HG03460 (cell line): Measurements from ENCODE around the gene ZDHHC11B.
"Not testable (repeated sequence)": the region's sequence is repeated elsewhere in the genome, so short reads cannot be mapped to it uniquely, and the experiment has no call there.

Experiments used
- ATAC-seq: cut with Tn5 transposase; IDR thresholded peaks from one replicate; pipeline ENCODE4 v1.9.1; 2021; ENCODE audit not compliant: unreplicated experiment

ZDHHC11B gene, protein sequence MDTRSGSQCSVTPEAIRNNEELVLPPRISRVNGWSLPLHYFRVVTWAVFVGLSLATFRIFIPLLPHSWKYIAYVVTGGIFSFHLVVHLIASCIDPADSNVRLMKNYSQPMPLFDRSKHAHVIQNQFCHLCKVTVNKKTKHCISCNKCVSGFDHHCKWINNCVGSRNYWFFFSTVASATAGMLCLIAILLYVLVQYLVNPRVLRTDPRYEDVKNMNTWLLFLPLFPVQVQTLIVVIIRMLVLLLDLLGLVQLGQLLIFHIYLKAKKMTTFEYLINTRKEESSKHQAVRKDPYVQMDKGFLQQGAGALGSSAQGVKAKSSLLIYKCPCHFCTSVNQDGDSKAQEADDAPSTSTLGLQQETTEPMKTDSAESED

DNA sequence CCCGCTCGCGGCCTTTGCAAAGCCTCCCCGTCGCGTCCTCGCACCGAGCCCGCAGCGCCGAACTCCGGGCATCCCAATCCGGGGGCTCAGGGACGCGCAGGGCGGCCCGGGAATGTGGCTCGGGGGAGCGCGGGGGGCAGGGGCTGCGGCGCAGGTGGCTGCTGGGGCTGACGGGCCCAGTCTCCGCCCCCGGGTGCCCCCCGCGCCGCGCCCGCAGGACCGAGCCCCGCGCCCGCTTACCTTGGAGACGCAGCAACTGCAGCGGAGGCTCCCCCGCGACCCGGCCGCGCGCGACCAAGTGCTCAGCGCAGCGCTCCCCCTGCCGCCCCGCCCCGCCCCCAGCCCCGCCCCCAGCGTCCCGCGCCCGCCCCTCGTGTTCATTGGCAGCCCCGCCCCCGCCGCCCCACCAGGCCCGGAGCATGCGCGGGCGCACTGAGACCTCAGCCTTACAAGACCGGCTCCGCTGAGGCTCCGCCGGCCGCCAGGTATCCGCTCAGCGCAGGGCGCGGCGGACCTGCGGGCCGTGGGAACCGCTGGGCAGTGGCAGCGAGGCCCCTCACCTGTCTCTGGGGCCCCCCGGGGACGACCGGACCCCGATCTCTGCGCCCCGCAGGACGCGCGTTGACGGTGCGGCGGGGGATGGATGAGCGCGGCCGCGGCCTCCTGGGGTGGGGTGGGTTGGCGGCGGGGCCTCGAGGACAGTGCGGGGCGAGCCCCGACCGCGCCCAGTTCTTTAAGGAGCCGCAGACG lies at the start of gene ZDHHC11B:
Gene ZDHHC11B, minus strand, starts transcription at position 302 of the 750 bp plus-strand sequence. CDS start 17,810 bp downstream, outside the sequence.
- ATAC-seq: peak; percentile 40

DNA sequence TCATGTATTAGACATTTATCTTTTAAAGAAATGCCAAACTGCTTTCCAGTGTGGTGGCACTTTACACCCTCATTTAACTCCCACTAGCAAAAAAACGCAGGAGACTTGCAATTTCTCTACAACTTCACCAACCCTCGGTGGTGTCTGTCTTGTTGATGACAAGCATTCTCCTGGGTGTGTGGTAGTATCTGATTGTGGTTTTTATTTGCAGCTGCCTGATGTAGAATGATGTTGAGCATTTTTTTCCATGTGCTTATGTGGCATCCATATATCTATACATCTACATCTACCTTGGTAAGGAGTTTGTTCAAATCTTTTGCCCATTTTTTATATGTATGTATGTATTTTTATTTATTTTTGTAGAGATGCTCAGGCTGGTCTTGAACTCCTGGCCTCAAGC lies 49.5 kb upstream of the ZDHHC11B start:
- not testable (repeated sequence) for ATAC-seq

DNA sequence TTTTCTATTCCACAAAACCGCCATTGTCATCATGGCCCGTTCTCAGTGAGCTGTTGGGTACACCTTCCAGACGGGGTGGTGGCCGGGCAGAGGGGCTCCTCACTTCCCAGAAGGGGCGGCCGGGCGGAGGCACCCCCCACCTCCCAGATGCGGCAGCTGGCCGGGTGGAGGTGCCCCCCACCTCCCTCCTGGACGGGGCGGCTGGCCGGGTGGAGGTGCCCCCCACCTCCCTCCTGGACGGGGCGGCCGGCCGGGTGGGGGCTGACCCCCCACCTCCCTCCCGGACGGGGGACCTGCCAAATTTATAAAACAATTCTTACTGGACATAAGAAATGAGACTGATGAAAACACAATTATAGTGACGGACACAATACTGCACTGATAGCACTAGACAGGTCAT lies 43.7 kb upstream of the ZDHHC11B start:
- not testable (repeated sequence) for ATAC-seq

DNA sequence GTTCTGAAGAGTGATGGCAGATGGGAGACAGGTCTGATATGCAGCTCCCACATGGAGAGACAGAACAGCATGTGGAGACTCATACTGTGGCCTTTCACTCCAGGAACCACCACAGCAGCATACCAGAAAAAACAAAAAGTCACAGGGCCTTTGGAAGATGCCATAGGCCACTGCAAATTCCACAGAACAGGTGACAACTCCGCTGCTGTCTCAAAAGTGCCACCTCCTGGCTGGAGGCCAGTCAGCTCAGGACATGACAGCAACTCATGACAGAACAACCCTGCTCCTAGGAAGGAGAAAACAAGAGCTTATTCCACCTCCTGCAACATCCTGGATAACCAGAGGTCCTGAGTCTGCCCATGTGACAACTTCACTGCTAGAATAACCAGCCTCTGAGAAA lies 41.0 kb upstream of the ZDHHC11B start:
- ATAC-seq: not testable (repeated sequence)

DNA sequence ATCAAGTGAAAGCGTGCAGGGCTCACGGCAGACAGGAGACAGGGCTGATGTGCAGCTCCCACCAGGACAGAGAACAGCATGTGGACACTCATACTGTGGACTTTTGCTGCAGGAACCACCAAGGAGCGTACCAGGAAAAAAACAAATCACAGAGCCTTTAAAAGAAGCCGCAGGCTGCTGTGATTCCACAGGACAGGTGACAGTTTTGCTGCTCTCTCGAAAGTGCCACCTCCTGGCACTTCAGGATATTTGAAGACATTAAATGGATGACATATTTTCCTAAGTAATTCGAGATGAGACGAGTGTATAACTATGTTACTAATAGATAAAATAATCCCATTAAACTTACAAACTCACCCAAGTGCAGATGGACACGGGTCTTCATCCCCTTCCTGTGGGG lies 37.0 kb upstream of the ZDHHC11B start:
- no peak for ATAC-seq

DNA sequence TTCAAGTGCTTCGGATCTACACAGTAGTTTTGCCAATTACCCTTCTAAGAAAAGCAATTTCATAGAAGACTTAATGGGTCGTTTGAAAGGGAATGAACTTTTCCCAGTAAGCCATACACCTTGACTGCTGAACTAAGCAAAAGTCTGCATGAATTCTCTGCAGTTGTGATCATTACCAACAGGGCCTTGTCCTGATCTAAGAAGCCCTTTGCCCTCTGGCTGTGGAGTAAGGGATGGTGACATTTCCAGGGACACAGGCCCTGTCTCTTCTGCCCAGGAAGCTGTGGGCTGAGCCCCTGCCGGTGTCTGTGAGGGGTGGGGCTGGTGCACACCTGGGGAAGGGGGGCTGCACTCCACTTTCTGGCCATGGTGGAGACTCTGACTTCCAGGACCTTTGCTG lies 35.7 kb upstream of the ZDHHC11B start:
- no peak for ATAC-seq

DNA sequence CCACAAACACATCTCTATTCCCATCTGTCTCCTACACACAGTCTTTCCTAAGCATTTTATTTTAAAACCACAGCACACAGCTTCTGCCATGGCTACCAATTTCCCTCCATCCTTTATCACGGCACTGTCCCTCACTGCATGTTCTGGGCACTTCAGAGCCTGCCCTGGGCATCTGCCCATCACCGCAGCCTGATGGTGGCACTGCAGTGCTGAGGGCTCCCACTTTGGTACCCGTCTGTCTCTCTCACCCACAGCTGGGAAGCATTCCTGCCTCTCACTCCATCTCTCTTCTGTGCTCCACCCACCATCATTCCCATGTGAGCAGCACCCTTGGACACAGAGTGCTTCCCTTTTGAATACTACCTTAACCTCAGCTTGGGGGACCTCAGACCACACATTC lies 34.5 kb upstream of the ZDHHC11B start:
- ATAC-seq: no peak

DNA sequence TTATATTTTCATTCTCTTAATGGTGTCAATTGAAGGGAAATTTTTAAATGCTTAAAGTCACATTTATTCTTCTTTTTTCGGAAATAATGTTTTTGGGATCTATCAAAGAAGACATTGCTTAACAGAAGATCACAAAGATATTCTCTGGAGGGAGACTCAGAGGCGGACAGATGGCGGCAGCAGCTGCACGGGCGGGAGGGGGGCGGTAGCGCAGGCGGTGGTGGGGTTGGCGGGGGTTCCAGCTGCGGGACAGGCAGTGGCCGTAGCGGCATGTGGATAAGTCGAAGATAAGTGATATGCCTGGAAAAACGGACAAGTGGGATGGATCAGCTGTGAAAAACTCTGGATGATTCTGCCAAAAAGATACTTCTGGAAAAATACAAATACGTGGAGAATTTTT lies 31.6 kb upstream of the ZDHHC11B start:
- no peak for ATAC-seq

DNA sequence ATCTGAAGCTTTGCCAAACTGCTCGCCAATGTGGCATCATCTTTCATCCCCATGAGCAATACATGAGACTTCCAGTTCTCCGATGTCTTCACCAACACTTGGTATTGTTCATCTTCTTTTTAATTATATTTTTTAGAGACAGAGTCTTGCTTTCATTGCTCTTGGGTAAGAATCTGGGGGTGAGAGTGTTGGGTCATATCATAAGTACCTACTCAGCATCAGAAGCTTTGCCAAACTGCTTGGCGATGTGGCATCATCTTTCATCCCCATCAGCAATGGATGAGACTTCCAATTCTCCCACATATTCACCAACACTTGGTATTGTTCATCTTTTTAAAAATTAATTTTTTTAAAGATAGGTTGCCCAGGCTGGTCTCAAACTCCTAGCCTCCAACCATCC lies 30.9 kb upstream of the ZDHHC11B start:
- ATAC-seq: no peak

DNA sequence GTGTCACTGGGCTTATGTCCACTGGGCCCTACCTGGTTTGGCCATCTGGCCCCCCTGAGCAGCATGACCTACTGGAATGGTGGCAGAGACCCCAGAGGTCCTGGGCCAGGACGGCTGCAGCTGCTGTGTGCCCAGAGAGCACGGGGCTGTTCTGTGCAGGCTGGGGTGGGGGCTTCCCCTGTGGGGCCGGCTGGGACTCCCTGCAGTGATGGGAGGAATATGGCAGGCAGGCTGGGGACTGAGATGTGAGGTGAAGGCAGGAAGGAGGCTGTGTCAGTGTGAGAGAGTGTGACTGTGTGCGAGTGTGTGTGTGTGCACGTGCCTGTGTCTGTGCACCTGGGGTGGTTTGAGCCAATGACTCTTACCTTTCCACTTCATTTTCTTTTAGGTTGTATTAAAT lies 29.0 kb upstream of the ZDHHC11B start:
- ATAC-seq: not testable (repeated sequence)

DNA sequence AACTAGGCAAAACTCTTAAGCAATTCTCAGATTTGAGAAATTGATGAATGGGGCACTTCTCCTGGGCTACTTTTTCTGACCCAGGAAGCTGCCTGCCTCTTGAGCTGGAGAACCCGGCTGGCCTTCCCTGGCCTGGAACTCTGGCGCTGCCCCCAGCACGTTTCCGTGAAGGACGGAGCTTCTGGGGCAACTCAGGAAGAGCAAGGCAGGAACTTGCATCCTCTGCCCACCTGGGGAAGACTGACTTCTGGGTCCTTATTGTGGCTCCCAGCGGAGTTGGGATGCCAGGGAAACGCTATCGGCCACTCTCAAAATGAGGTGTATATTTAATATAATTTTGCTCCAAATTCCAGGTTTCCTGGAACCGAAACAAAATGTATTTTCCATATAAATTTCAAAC lies 26.9 kb upstream of the ZDHHC11B start:
- ATAC-seq: not testable (repeated sequence)

DNA sequence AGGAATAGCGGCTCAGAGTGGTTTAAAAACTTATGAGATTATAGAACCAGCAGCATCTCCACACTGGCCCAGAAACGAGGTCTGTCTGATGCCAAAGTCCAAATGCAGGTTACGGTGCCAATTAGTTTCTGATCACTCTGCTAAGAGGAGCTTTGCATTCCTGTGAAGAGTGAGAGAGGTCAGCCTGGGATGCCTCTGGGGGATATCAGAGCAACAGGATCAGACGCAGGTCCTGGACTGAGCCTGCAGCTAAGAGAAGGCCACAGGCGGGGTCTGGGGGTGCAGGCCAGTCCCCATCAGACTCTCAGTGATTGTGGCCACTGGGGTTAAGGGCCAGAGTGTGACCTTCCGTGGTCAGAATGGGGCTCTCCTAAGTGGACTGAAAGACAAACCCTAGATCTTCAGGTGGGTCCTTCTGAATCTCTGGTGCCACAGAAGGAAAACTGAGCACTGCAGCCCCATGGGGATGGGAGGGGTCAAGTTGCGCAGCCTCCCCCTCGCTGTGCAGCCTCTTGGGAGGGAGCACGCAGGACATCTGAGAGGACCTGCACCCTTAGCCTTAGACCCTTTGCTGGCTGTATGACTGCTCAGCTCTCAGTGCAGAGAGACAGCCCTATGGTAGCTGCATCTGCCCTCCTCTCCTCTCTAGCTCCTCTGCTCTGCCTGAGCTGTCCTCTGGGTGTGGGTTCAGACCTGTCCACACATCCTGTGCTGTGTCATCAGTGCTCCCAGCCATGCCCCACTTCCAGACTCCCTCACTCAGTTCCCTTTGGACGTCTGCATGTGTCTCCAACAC lies 23.4 kb upstream of the ZDHHC11B start:
- not testable (repeated sequence) for ATAC-seq

DNA sequence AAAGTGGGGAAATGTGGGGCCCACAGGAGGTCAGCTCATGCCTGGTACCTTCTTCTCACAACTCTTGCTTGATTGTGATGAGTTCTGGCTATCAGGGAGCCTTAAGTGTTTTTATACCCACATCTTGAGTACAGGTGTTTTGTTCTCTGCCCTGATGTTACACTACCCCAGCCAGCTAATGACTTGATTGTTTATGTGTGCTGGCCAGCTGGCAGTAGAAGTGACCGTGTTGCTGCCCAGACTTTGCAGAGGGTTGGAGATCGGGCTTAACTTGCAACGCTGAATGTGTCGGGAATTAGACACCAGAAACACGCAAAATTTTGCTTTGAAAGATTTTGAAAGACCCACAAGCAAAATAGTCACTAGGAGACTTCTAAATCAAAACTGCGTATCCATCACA lies 16.9 kb upstream of the ZDHHC11B start:
- no peak for ATAC-seq

DNA sequence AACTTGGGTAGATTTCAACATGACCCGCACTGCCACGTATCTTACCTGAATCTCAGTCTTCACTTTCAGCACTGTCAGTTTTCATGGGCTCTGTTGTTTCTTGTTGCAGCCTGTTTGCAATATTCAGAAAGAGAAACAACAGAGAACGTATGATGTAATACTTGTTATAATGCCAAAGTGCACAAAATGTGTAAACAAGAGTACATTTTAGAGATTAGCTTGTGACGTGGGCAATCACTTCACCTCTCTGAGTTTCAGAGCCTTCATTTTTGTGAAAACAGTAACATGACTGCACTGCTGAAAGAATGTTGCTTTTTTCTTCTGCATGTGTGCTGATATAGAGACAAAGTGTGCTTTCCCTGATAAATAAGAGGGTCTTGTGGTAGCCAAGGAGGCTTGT lies 16.5 kb upstream of the ZDHHC11B start:
- ATAC-seq: not testable (repeated sequence)

DNA sequence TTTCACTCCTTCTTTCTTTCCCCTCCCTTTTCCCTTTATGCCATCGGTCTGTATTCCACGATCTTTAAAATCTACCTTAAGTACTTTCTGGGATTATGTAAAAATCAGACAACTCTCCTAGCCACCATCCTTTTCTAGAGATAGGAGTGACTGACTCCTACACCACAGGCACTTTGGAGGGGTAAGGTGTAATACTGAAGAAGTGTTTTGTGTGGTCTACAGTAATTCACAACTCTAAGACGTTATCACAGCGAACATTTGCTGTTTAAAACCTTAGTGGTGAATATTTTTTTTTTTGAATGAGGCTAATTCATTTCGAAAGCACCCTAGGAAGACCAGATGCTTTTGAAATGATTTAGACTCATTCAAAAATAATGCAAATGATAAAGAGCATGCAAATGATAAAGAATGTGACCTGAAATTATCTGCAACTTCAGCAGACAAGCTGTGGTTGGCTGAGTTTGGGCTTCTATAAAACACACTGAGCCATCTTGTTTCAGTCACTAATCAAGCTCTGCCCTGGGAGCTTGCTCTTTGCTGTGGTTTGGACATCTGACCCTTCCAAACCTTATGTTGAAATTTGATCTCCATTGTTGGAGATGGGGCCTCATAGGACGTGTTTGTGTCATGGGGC lies 14.1 kb upstream of the ZDHHC11B start:
- ATAC-seq: not testable (repeated sequence)

DNA sequence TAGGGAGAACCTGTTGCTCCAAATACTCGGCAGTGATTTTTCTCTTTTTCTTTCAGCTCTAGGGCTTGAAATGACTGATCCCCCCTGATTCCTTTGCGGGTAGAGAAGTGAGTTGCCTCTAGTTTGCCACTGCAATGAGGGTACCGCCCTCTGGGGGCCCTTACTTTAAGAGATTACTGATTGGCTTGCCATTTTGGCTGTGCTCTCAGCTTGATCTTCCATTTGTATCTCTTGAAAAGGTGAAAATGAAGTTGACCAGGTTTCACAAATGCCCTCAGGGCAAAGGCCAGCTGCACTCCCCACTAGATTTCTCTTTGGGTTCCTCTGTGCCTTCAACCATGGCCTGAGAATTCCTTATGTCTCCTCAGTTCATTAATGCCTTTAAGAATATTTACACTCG lies 13.5 kb upstream of the ZDHHC11B start:
- not testable (repeated sequence) for ATAC-seq

DNA sequence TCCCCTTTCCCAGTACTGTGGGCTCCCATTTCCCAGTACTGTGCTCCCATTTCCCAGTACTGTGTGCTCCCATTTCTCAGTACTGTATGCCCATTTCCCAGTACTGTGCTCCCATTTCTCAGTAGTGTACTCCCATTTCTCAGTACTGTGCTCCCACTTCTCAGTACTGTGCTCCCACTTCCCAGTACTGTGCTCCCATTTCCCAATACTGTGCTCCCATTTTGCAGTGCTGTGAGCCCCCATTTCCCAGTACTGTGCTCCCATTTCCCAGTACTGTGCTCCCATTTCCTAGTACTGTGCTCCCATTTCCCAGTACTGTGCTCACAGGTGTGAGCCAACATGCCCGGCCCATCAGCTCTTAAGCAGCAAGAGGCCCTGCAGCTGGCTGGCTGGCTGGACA lies 11.3 kb upstream of the ZDHHC11B start:
- not testable (repeated sequence) for ATAC-seq

DNA sequence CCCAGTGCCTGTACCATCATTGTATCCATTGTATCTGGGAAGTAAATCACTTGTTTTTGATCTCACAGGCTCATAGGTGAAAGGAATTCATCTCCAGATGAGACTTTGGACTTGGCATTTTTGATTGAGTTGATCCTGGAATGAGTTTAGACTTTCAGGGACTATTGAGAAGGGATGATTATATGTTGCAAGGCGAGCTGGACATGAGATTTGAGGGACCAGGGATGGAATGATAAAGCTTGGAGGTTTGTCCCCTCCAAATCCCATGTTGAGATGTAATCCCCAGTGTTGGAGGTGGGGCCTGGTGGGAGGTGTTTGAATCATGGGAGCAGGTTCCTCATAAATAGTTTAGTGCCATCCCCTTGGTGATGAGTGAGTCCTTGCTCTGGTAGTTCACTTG lies 10.4 kb upstream of the ZDHHC11B start:
- not testable (repeated sequence) for ATAC-seq

DNA sequence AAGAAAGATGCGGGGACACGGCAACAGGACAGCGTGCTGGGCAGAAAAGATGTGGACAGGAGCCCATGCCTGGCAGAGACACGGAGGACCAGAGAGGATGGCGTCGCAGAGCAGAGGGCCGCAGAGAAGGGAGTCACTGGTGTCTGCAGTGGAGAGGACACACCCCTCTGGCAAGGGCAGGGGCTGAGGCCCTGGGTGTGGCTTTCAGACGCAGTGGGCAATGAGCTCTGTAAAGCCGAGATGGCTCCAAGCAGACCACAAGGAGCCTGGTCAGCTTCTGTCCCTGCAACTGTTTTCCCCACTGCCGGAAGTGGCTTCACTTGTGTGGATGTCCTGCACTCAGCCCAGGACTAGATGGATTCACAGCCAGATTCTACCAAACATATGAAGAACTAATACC lies 4.2 kb upstream of the ZDHHC11B start:
- ATAC-seq: not testable (repeated sequence)

DNA sequence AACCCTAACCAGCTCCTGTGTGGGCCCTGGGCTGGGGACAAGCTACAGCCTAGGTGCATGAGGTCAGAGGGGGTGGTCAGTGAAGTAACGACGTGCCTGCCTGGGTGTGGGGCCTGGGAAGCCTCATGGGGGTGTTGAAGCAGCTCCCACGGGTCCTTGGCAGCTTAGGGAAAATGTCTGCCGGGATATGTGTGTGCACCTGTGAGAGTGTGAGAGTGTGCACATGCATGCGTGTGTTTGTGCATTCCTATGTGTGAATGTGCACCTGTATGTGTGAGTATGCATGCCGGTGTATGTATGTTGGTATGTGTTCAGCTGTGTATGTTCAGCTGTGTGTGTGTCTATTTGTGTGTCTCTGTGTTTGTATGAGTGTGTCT lies 3.3 kb upstream of the ZDHHC11B start:
- ATAC-seq: not testable (repeated sequence)
